NB4 (cell line): ENCODE results near the gene RNF220.

Experiments used
- CTCF ChIP-seq: IDR thresholded peaks from one replicate; pipeline ENCODE4 v1.5.1; 2012; ENCODE audit warnings: low read depth, low read length
- MYC ChIP-seq: IDR thresholded peaks from 2 replicates; pipeline ENCODE4 v1.6.1; 2011; ENCODE audit warnings: low read depth, low read length
- POLR2A ChIP-seq: IDR thresholded peaks from 2 replicates; pipeline ENCODE4 v1.6.1; 2011; ENCODE audit warnings: mild to moderate bottlenecking; ENCODE audit not compliant: insufficient read length; ENCODE audit errors: extremely low read depth
- TF ChIP-seq, protein P1 (sequence below): IDR thresholded peaks from 2 replicates; pipeline ENCODE4 v1.6.1; 2011; ENCODE audit warnings: low read depth, low read length

- TF ChIP-seq POLR2A (no peak), CTCF (no peak), MYC (no peak)
- TF ChIP-seq, protein P1, sequence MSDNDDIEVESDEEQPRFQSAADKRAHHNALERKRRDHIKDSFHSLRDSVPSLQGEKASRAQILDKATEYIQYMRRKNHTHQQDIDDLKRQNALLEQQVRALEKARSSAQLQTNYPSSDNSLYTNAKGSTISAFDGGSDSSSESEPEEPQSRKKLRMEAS: no peak
Observed at GRCh38 chr1:44421446-44421884, 16.4 kb downstream of the RNF220 start.
